NCI-H1930 (cell line): ENCODE data around the gene ARHGAP45.
A peak's percentile ranks its signal among the peaks of the same experiment; 100 is the strongest.

ENCODE experiments used
- DNase-seq, 2 experiments: peaks; one replicate each; lab custom pipeline; 2025; lab: John Stamatoyannopoulos, UW

Gene ARHGAP45

DNA sequence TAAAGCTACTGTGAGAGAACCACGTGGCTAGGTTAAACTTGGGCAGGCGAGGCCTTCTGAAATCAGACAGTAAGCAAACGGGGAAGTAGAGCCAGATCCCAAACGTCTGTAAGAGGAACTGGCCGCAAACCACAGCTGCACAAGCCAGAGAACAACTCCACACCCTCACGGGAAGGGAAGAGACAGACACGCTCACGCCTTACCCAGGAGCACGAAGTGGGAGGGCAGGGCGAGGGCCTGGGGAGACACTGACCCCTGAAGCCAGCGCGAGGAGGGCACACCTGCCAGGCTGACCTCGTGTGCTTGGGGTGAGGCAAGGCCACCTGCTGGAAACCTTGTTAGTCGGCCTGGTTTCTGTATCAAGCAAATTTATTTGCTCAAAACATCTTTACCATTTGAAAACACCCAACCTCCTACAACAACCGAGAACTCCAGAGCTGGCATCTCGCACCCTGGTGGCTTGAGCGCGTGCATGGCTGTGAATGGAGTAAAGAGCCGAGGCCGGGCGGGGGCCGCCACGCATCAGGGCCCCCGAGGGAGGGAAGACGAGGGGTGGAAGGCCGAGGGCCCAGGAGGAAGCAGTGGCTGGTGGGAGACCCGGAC is 20.9 kb downstream of the ARHGAP45 start:
- no peak for DNase-seq

- no peak for DNase-seq
Observed at GRCh38 chr19:1088416-1089010, 21.5 kb downstream of the ARHGAP45 start.

DNA sequence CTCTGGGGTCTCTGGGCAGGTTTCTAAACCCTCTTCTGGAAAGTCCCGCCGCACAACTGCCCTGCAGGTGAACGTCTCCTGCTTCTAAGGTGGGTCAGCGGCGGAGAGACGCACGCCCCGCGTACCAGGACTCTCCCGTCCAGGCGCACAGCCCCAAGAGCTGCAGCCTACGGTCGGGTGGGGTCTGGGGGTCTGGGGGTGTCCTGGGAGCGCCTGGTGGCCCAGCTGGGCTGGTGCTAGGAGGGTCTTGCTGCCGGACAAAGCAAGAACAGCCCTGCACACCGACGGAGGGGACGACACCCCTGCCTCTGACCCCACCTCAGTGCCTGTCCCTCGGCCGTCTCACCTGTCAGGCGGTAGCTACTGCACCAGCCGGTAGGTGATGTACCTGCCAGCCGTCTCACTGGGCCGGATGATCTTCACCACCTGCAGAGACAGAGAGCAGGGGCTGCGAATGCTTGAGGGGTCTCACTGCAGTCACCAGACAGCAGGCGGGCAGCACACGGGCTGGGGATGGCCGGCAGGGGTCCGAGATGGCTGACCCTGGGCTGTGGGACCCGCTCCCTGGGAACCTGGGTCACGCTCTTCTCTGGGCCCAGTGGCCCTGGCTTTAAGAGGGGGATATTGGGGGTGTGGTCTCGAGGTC is 22.3 kb downstream of the ARHGAP45 start:
- DNase-seq = no peak

DNA sequence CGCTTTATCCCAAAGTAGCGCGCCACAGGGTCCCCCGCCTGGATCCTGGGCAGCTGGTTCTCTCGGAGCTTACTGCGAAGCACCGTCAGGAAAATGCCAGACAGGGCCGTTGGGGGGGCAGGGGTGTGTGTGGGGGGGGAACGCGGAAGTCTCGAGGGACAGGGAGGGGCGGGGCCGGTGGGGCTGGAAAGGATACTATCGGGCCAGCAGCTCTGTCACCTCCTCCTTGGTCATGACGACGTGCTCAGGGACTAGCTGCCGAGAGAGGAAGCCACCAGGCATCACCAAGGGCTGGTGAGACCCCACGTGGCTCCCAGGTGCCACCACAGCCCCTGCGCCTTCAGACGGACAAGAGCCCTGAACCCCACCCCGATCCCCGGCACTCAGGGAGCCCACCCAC is 22.9 kb downstream of the ARHGAP45 start:
- DNase-seq = no peak

DNA sequence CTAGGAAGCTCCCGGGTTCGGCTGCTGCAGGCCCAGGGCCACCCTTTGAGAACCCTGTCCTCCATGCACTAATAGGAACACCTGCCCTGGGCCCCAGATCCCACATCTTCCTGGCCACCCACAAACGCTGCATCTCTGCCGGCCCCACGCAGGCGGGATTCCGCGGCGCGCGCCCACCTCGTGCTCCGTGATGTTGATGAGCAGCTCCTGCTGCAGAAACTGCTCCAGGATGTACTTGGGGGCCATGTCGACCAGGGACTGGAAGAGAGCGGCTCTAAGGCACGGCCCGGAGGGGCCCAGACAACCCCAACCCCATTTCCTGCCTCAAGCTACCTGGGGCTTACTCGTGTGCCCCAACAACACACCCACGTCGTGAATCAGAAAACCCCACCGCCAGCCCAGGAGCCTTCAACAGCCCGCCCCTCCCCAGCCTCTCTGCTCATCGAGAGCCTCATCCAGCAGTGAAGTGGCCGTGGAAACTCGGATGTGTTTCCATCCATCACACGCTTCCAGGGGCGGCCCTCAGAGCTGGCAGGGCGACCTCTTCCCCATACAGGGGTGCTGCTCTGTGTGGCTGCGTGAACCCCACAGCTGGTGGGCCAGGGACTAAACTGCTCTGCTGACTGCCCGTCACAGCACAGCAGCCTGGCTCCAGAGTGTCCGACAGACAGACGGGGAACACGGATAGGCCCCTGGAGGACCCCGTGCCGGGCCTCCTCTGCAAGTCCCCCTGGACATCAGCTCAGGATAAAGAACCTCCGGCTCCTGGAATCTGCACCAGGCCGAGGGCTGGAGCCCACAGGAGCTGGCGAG is 24.0 kb downstream of the ARHGAP45 start:
- DNase-seq = no peak

GRCh38 chr19:1091544-1092175 is 24.7 kb downstream of the ARHGAP45 start:
- no peak for DNase-seq

- no peak for DNase-seq
Observed at GRCh38 chr19:1093330-1093729, 26.4 kb downstream of the ARHGAP45 start.

- DNase-seq = no peak
Observed at GRCh38 chr19:1093811-1094553, 27.0 kb downstream of the ARHGAP45 start.

- no peak for DNase-seq
Observed at GRCh38 chr19:1094655-1094977, 27.6 kb downstream of the ARHGAP45 start.

GRCh38 chr19:1094978-1095701 is 28.2 kb downstream of the ARHGAP45 start, which contains the start of gene POLR2E:
TSS of gene POLR2E (minus strand) at chr19:1095375. CDS start at chr19:1095315, 60 bp downstream.
- DNase-seq = peak; percentile 90 to 96

GRCh38 chr19:1097810-1098176 is 30.8 kb downstream of the ARHGAP45 start:
- DNase-seq = no peak

GRCh38 chr19:1098177-1099051 is 31.4 kb downstream of the ARHGAP45 start:
- no peak for DNase-seq

GRCh38 chr19:1101337-1101698 is 34.4 kb downstream of the ARHGAP45 start:
- DNase-seq = no peak

GRCh38 chr19:1102407-1103131 is 35.6 kb downstream of the ARHGAP45 start:
- DNase-seq = no peak

DNA sequence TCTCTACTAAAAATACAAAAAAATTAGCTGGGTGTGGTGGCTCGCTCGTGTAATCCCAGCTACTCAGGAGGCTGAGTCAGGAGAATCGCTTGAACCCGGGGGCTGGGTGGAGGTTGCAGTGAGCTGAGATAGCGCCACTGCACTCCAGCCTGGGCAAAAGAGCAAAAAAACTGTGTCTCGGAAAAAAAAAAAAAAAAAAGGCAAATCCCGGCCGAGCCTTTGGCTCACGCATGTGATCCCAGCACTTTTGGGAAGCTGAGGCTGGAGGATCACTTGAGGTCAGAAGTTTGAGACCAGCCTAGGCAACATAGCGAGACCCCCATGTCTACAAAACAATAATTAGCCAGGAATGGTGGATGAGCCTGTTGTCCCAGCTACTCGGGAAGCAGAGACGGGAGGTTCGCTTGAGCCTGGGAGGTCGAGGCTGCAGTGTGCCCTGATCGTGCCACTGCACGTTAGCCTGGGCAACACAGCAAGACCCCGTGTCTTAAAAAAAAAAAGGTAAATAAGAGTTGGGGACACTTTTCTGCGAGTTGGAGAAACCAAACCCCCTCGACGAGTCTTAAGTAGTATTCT is 36.3 kb downstream of the ARHGAP45 start:
- DNase-seq = no peak

GRCh38 chr19:1103708-1104310 is 36.8 kb downstream of the ARHGAP45 start, which contains the start of gene GPX4:
TSS of gene GPX4 (plus strand) at chr19:1103994. CDS start at chr19:1104044, 50 bp downstream.
- peak; percentile 95 to 97 for DNase-seq

GRCh38 chr19:1104311-1105007 is 37.5 kb downstream of the ARHGAP45 start:
- peak; percentile 78 to 80 for DNase-seq
